ENCODE results near the gene CXCL10.
"Not testable (repeated sequence)": the region's sequence is repeated elsewhere in the genome, so short reads cannot be mapped to it uniquely, and the experiment has no call there.

Gene CXCL10

GRCh38 chr4:76023389-76023788 is at the start of gene CXCL10:
Gene CXCL10 (minus strand): TSS chr4:76023497. CDS start chr4:76023431, 66 bp downstream.
- no peak for DNase-seq (ENCODE audit: low spot score)

DNA sequence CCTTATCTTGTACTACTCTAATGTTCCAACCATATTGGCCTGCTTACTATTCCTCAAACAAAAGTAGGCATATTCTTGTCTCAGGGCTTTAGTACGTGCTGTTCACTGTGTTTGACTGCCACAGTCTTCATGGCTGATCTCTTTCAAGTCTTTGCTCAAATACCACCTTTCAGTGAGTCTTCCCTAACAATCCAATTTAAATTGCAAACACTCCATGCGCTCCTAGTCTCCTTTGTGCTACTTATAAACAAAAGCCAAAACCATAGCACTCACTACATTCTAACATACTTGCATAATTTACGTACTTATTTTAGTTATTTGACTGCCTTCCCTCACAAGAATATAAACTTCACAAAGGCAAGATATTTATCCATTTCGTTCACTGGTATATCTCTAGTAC is 49.5 kb upstream of the CXCL10 start:
- DNase-seq (ENCODE audit: low spot score) = no peak

- DNase-seq (ENCODE audit: low spot score) = no peak
Measured at GRCh38 chr4:76067652-76068286, 44.5 kb upstream of the CXCL10 start.

DNA sequence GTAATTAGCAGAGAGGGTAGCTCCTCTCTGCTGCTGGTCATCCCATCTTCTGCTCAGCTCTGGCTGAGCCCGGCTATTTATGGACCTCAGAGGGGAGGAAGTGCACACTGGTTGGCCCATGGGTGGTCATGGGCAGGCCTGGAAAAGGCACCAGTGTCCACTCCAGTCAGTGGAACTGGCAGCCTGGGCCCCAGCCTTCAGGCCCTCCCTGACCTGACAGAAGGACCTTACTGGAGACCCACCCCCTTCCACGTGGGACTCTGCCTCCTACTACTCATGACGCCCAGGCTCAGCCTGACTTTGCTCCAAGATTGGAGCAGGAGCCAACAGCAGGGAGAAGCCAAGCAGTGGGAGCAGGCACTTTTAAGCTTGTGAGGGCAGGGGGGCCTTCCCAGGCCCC is 43.2 kb upstream of the CXCL10 start:
- DNase-seq (ENCODE audit: low spot score) = no peak

DNA sequence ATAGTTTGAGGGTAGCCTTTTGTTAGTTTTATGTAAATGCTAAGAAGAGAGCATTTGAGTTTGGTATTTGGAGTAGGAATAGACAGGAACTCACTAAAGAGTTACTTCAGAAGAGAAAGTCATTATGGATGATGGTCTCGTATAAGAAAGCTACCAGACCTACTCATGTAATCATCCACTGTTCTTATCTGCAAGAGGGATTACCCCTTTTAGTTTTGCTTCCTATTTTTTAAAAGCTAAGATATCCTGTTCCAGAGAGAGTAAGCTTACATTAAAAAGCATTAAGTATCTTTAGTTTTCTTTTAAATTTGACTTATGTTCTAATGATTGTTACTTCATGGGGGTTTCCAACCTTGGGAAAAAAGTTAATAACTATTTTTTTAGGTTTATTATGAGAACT is 38.7 kb upstream of the CXCL10 start:
- DNase-seq (ENCODE audit: low spot score) = no peak

DNA sequence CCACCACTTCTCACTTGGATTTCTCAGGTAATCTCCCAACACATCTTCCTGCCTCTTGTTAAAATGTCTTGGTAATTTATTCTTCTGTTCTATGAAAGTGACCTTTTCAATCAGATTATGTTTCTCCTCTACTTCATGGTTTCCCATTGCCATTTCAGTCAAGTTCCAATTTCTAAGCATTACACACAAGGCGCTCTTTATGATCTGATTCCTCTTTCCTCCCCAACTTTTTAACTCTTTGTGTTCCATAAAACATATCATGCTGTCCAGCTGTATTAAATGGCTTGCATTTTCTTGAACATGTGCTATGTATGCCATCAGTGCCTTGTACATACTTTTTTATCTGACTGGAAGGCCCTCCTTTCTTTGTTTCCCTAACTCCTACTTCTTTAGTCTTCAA is 38.1 kb upstream of the CXCL10 start:
- no peak for DNase-seq (ENCODE audit: low spot score)

GRCh38 chr4:76060506-76060905 is 37.2 kb upstream of the CXCL10 start:
- no peak for DNase-seq (ENCODE audit: low spot score)

DNA sequence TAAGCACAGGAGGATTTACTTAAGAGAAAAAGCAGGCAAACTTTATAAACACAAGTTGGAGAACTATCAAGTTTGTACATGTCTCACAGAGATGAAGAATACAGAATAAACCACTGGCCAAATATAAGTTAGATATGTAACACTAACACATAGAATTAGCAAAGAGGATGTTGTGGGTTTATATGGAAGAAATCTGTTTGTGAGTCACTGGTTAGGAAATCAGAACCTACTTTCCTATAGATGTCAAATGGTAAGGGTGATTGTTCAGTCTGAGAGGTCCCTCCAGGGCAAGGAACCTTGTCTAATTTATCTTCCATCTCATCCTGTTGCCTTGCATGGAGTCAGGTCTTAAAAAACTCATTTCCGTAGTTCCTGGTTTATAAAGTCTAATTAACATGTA is 36.5 kb upstream of the CXCL10 start:
- DNase-seq (ENCODE audit: low spot score) = no peak

DNA sequence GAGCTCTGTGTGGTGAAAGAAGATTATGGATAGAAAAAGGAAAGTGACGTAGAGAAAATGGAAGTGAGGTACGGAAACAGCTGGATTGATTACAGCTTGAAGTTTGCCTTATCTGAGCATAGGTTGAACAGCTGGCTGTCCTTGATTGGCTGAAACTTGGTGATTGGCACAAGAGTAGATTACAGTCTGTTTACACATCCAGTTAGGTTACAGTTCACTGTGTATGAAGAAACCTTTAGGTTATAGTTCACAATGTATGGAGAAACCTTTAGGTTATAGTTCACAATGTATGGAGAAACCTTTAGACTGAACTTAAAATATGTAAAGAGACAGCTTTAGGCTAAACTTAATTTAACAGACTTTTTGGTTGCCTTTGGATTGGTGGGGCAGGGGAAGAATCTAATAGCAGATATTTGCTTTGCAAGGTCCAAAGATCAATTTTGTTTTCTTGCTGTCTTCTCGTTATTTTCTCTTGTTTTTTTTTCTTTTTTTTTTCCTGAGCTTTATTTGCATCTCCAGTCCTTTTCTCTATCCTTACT is 35.7 kb upstream of the CXCL10 start:
- no peak for DNase-seq (ENCODE audit: low spot score)

DNA sequence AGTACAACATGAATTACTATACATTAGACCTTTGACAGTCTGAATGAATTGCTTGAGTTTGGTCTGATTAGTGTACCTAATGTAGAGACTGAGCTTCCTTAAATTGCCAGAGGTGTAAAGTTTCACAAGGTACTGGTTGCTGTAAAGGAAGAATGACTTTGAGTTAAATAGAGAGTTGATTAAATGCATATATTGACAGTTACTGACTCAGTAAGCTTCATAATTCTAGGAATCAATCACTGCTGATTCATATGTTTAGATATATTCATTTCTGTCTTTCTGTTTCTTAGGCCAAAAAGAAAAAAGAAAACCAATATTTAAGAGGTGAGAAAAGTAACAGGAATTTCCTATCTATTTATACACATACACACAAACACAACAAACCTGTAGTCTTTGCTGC is 35.0 kb upstream of the CXCL10 start:
- no peak for DNase-seq (ENCODE audit: low spot score)

DNA sequence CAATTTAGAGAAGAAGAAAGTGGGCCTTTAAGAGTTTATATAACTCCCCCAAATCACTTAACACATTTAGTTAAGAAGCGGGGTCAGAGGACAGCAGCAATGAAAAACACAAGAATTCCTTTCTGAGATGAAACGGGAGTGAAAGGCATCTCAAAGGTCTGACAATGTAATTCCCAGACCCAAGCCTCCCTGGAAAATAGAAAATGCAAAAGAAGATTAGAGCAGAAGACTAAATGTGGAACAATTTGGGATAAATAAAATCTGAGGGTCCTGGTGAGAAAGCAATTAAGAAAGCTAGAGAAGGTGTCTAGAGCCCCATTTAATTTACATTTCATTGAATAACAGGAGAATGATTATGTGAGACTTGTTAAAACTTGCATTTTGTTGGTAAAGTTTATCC is 32.1 kb upstream of the CXCL10 start:
- DNase-seq (ENCODE audit: low spot score) = no peak

- no peak for DNase-seq (ENCODE audit: low spot score)
Measured at GRCh38 chr4:76055016-76055415, 31.7 kb upstream of the CXCL10 start.

DNA sequence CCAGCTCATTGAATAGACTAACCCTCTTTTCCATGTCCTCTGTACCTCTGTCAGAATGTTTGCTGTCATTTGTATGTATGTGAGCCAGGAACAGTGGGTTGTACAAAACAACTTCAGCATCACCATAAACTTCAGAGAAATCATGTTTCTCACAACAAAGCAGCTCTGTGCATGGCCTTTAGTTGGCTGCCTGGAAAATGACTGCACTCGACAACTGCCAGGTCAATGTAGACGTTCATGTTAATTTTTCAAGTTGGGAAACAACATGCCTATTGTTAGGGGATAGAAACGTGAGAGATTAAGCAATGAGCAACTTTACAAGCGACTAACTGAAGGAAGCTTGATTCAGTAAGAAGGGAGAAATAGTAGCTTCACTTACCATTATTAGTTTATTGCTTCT is 30.4 kb upstream of the CXCL10 start:
- DNase-seq (ENCODE audit: low spot score) = no peak

GRCh38 chr4:76050560-76051050 is 27.3 kb upstream of the CXCL10 start:
- not testable (repeated sequence) for DNase-seq (ENCODE audit: low spot score)

DNA sequence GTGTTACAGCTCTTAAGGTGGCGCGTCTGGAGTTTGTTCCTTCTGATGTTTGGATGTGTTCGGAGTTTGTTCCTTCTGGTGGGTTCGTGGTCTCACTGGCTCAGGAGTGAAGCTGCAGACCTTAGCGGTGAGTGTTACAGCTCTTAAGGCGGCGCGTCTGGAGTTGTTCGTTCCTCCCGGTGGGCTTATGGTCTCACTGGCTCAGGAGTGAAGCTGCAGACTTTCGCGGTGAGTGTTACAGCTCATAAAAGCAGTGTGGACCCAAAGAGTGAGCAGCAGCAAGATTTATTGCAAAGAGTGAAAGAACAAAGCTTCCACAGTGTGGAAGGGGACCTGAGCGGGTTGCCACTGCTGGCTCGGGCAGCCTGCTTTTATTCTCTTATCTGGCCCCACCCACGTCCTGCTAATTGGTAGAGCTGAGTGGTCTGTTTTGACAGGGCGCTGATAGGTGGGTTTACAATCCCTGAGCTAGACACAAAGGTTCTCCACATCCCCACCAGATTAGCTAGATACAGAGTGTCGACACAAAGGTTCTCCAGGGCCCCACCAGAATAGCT is 26.6 kb upstream of the CXCL10 start:
- not testable (repeated sequence) for DNase-seq (ENCODE audit: low spot score)

- DNase-seq (ENCODE audit: low spot score) = not testable (repeated sequence)
Measured at GRCh38 chr4:76044686-76045085, 21.4 kb upstream of the CXCL10 start.

DNA sequence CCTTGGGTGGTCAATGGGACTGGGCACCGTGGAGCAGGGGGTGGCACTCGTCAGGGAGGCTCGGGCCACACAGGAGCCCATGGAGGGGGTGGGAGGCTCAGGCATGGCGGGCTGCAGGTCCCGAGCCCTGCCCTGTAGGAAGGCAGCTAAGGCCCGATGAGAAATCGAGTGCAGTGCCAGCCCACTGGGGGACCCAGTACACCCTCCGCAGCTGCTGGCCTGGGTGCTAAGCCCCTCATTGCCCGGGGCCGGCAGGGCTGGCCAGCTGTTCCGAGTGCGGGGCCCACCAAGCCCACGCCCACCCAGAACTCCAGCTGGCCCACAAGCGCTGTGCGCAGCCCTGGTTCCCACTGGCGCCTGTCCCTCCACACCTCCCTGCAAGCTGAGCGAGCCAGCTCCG is 20.0 kb upstream of the CXCL10 start:
- DNase-seq (ENCODE audit: low spot score) = not testable (repeated sequence)

DNA sequence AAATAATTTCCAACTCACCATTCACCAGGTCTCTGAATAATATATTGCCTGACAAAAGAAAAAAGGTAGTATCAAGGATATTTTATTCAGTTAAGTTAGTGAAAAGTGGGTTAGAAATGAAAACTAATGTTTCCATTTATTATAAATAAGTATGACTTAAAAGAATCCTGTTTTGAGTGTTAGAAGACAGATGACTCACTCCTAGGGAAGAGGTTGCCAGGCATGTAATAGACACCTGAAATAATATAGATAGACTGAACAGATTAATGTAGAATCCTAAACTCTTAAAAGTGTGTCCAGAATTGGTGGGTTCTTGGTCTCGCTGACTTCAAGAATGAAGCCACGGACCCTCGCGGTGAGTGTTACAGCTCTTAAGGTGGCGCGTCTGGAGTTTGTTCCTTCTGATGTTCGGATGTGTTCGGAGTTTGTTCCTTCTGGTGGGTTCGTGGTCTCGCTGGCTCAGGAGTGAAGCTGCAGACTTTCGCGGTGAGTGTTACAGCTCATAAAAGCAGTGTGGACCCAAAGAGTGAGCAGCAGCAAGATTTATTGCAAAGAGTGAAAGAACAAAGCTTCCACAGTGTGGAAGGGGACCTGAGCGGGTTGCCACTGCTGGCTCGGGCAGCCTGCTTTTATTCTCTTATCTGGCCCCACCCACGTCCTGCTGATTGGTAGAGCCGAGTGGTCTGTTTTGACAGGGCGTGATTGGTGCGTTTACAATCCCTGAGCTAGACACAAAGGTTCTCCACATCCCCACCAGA is 19.1 kb upstream of the CXCL10 start:
- DNase-seq (ENCODE audit: low spot score) = not testable (repeated sequence)

GRCh38 chr4:76036855-76037254 is 13.6 kb upstream of the CXCL10 start:
- DNase-seq (ENCODE audit: low spot score) = no peak

- DNase-seq (ENCODE audit: low spot score) = no peak
Measured at GRCh38 chr4:76035799-76036380, 12.6 kb upstream of the CXCL10 start, which contains the start of gene CXCL11. Gene CXCL11 (minus strand): TSS chr4:76036070. CDS start chr4:76035987, 83 bp downstream.

- DNase-seq (ENCODE audit: low spot score) = no peak
Measured at GRCh38 chr4:76035141-76035540, 11.8 kb upstream of the CXCL10 start.

DNA sequence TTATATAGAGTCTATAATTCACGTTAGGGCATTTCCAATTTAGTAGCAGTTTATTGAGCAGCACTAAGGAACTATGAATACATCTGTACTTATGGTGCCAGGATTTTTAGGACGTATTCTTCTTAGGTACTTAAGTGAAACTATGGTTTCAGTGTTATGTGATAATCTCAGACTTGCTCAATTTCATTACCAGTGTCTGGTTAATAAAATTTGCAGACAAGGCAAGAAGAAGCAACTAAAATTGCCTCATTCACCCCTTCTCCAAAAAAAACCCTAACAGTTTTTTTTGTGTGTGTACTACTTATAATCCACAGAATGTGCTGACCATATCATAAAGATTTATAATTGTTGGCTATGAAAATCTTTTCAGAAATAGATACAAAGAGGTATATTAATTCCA is 6.0 kb upstream of the CXCL10 start:
- no peak for DNase-seq (ENCODE audit: low spot score)

Measured in left forelimb (tissue), 1 donor.